GM12872 (cell line): ENCODE measurements around the gene CHPF2.

ENCODE experiments used
- TF ChIP-seq, protein P1 (sequence below): IDR thresholded peaks from 3 replicates; pipeline ENCODE4 v1.5.1; 2011; ENCODE audit warnings: low read depth, mild to moderate bottlenecking, low read length, moderate library complexity; ENCODE audit not compliant: insufficient read depth

Gene CHPF2

DNA sequence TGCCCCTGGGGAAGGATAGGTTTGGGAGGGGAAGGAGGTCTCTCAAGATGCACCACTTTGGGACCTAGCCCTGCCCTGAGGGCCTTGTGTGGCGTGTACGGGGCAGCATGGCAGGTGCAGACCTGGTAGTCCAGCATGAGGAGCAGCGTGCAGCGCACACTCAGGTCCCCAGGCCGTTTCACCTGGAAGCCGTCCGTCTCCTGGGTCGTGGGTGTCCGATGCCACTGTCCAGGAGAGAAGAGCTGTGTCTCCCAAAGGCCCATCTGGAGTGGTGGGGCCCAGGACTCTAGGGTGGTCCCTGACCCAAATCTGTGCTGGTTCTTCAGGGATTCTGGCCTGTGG lies 9.4 kb downstream of the CHPF2 start:
- TF ChIP-seq, protein P1, sequence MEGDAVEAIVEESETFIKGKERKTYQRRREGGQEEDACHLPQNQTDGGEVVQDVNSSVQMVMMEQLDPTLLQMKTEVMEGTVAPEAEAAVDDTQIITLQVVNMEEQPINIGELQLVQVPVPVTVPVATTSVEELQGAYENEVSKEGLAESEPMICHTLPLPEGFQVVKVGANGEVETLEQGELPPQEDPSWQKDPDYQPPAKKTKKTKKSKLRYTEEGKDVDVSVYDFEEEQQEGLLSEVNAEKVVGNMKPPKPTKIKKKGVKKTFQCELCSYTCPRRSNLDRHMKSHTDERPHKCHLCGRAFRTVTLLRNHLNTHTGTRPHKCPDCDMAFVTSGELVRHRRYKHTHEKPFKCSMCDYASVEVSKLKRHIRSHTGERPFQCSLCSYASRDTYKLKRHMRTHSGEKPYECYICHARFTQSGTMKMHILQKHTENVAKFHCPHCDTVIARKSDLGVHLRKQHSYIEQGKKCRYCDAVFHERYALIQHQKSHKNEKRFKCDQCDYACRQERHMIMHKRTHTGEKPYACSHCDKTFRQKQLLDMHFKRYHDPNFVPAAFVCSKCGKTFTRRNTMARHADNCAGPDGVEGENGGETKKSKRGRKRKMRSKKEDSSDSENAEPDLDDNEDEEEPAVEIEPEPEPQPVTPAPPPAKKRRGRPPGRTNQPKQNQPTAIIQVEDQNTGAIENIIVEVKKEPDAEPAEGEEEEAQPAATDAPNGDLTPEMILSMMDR: no peak

DNA sequence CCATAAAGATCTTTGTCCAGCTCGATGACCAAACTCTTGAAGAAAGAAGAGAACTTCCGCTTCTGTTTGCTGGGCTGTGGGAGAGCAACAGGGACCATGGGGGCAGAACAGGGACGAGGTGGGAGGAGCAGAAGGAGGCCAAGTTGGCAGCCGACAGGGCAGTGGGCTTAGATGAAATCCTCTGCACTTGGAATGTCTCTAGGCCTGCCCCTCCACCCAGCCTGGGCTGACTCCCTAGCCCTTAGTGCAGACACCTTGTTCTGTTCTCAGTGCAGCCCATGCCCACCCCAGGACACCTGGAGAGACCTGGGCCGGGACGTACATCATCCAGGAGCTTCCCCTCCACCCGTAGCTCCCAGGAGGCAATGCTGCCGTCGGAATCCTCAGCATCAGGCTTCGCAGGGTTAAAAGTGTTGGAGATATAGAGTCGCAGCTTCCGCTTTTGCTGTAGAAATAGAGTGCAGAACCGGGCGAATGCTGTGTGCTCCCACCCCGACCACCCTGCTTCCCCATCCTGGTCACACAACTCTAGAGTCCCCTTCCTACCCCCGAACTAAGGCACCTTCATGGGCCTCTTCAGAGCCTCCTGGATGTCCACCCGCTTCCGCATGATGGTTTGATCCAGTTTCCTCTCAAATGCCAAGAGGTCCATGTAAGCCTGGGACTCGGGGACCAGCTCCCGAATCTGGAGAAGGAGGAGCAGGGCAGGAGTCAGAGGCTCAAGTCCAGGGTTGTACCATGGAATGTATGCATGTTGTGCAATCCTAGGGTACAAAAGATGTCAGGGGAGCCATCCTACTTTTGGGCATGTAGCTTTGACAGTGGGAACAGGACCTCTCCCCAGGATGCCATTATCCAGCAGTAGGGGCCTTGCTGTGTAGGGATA lies 10.1 kb downstream of the CHPF2 start:
- TF ChIP-seq, protein P1: no peak

- TF ChIP-seq, protein P1: no peak
Observed at GRCh38 chr7:151243045-151243349, 10.7 kb downstream of the CHPF2 start.

DNA sequence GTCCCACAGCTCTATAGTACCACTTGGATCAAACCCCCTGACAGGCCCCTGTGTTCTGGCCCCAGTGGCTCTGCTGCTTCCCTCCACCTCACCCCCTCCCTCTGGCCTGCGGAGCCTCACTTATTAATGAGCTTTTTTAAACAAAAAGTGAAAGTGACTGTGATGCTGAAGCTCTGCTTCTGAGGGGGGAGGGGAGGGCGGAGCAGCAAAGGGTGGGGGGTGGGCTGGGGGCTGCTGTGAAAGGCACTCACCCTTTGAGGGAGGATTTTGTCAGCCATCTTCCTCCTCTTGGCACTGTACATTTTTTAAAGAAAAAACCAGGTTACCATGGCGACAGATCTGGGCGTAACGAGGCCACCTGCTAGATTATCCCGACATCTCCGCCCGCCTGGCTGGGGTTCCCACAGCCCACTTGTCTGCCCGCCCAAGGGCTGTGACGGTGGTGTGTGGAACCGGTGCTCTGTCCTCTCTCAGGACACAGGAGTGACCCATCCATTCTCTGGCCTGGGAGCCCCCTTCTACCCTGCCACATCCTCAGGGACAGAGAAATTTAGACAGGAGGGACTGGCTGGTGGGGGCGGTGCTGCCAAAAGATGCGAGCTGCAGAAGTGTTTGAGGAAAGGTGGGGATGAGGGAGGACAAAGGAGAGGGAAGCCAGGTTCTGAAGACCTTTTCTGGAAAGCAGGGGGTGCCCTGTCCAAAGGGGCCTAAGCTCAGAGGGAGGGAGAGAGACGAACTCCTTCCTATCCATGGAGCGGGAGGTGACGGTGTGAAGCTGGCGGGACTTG lies 11.3 kb downstream of the CHPF2 start:
- TF ChIP-seq, protein P1: no peak

DNA sequence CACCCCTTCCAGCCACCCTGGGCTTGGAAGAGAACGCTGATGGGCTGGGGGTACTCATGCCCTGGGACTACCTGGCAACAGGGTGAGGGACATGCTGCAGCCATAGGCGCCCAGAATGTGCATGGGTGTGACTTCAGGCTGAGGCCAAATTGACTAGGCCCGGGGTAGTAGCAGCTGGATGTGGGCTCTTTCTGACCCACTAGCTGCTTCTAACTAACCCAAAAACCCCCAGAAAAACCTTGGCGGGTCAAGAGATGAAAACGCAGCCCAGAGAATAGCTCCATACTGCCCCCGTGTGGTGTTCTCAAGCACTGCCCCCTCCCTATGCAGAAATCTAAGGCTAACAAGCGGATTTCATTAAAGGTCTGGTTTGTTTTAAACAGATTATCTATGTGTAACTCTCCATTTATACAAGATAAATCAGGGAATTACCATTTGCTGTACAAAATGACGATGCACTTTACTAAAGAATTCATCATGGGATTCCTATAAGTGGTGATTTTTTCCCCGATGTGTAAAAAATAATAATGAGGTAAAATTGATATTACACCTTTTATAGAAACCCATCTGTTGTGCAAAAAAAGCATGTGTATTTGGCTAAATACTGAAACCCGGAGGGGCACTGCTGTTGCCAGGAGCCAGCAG lies 12.0 kb downstream of the CHPF2 start:
- TF ChIP-seq, protein P1: peak; percentile 87

GRCh38 chr7:151244841-151245346 lies 12.6 kb downstream of the CHPF2 start:
- TF ChIP-seq, protein P1: no peak
